Epithelial cell of esophagus (primary cell): ENCODE measurements around the gene COG2.

Experiments
- DNase-seq: peaks from one replicate; pipeline ENCODE4 v3.0.0; 2010; ENCODE audit warnings: low read depth
- H3K4me3 ChIP-seq: 2 replicates; pipeline ENCODE4 v1.5.1; 2011; ENCODE audit warnings: mild to moderate bottlenecking, low read length, control low read depth
- CTCF ChIP-seq: IDR thresholded peaks from 2 replicates; pipeline ENCODE4 v1.5.1; 2011; ENCODE audit warnings: low read depth, mild to moderate bottlenecking, low read length, control low read depth, inconsistent platforms; ENCODE audit not compliant: insufficient read depth; ENCODE audit errors: missing control alignments

The COG2 gene

GRCh38 chr1:230642263-230642959 is at the start of gene COG2:
COG2 (plus strand) TSS chr1:230642481; CDS start chr1:230642607, 126 bp downstream.
- peak; percentile 96 for DNase-seq
- H3K4me3 ChIP-seq = peak within 1 kb of the TSS; percentile 82

GRCh38 chr1:230592848-230593414 is 49.4 kb upstream of the COG2 start:
- no peak for DNase-seq

More at GRCh38 chr1:230642263-230642959, at the start of gene COG2:
- peak; percentile 71 for TF ChIP-seq CTCF

GRCh38 chr1:230594214-230594773 is 48.0 kb upstream of the COG2 start:
- H3K4me3 ChIP-seq = no peak overlapping the region
- no peak for DNase-seq
- TF ChIP-seq CTCF = no peak

More at GRCh38 chr1:230592848-230593414, 49.4 kb upstream of the COG2 start:
- H3K4me3 ChIP-seq = no peak overlapping the region
- TF ChIP-seq CTCF = no peak

GRCh38 chr1:230595181-230595580 is 47.1 kb upstream of the COG2 start:
- DNase-seq = no peak
- TF ChIP-seq CTCF = no peak
- H3K4me3 ChIP-seq = no peak overlapping the region

GRCh38 chr1:230596306-230596705 is 46.0 kb upstream of the COG2 start:
- no peak for TF ChIP-seq CTCF
- DNase-seq = no peak
- H3K4me3 ChIP-seq = no peak overlapping the region

GRCh38 chr1:230598745-230599144 is 43.5 kb upstream of the COG2 start:
- DNase-seq = no peak
- TF ChIP-seq CTCF = no peak

More at GRCh38 chr1:230598745-230599144, 43.5 kb upstream of the COG2 start:
- H3K4me3 ChIP-seq = no peak overlapping the region
